Glutamatergic neuron (in vitro differentiated cells): ENCODE measurements around the gene NOS1AP. TPM values are rescaled to one million over a fixed set of nuclear protein-coding genes. Genes with fewer than 3 reads are reported as not detected.

Experiments
- DNase-seq: peaks from one replicate; pipeline ENCODE4 v3.0.0; 2022
- H3K27ac Mint-ChIP-seq: one replicate; pipeline ENCODE4 v1.8.0; 2020; ENCODE audit warnings: mild to moderate bottlenecking, mixed read lengths, inconsistent platforms; ENCODE audit not compliant: unreplicated experiment
- H3K27me3 Mint-ChIP-seq: one replicate; pipeline ENCODE4 v1.8.0; 2020; ENCODE audit warnings: mild to moderate bottlenecking, moderate library complexity, mixed read lengths, inconsistent platforms; ENCODE audit not compliant: unreplicated experiment
- H3K36me3 Mint-ChIP-seq: one replicate; pipeline ENCODE4 v1.8.0; 2020; ENCODE audit warnings: mild to moderate bottlenecking, mixed read lengths, inconsistent platforms; ENCODE audit not compliant: unreplicated experiment
- H3K4me1 Mint-ChIP-seq: one replicate; pipeline ENCODE4 v1.8.0; 2020; ENCODE audit warnings: mild to moderate bottlenecking, low read depth, mixed read lengths, inconsistent platforms; ENCODE audit not compliant: unreplicated experiment
- H3K4me3 Mint-ChIP-seq: one replicate; pipeline ENCODE4 v1.8.0; 2020; ENCODE audit warnings: mild to moderate bottlenecking, mixed read lengths, inconsistent platforms; ENCODE audit not compliant: unreplicated experiment
- H3K9me3 Mint-ChIP-seq: one replicate; pipeline ENCODE4 v1.8.0; 2020; ENCODE audit warnings: mild to moderate bottlenecking, moderate library complexity, mixed read lengths, inconsistent platforms; ENCODE audit not compliant: unreplicated experiment
- CTCF ChIP-seq: fragments of 200-600 bp; sonication (generic); IDR thresholded peaks from one replicate; pipeline ENCODE4 v1.5.0; 2021; ENCODE audit not compliant: partially characterized antibody, unreplicated experiment
- total RNA-seq: library from RNA; stranded (reverse); fragmentation: NEBNext Ultra II Directional; extraction: Animal tissue kit (Norgen Biotek cat#: 25700); gene quantifications from one replicate; pipeline ENCODE4 v1.2.1, GENCODE V29; 2021; ENCODE audit not compliant: unreplicated experiment

The NOS1AP gene
- total RNA-seq, 1 donor from 2014 or later: 12.7 TPM

- Mint-ChIP-seq H3K4me1 (peaks cover 12% of the 10 kb centered on the region), H3K27me3 (no peaks in the 10 kb centered on the region), H3K4me3 (no peak overlapping the region), H3K27ac (no peak overlapping the region), H3K9me3 (no peaks in the 10 kb centered on the region), H3K36me3 (no peaks in the 10 kb centered on the region)
- no peak for DNase-seq
- no peak for TF ChIP-seq CTCF
Measured at GRCh38 chr1:162192763-162193162, 123.3 kb downstream of the NOS1AP start.

GRCh38 chr1:162193221-162193620 lies 123.7 kb downstream of the NOS1AP start:
- no peaks in the 10 kb centered on the region for H3K36me3 Mint-ChIP-seq
- H3K27me3 Mint-ChIP-seq: no peaks in the 10 kb centered on the region
- no peak overlapping the region for H3K4me3 Mint-ChIP-seq
- DNase-seq: no peak
- H3K4me1 Mint-ChIP-seq: peaks cover 12% of the 10 kb centered on the region
- no peaks in the 10 kb centered on the region for H3K9me3 Mint-ChIP-seq
- no peak for TF ChIP-seq CTCF
- no peak overlapping the region for H3K27ac Mint-ChIP-seq

GRCh38 chr1:162193815-162194214 lies 124.3 kb downstream of the NOS1AP start:
- no peak for DNase-seq
- no peak for TF ChIP-seq CTCF
- Mint-ChIP-seq H3K4me1 (peaks cover 12% of the 10 kb centered on the region), H3K27me3 (no peaks in the 10 kb centered on the region), H3K4me3 (no peak overlapping the region), H3K9me3 (no peaks in the 10 kb centered on the region), H3K36me3 (no peaks in the 10 kb centered on the region), H3K27ac (no peak overlapping the region)

- H3K4me1 Mint-ChIP-seq: peaks cover 12% of the 10 kb centered on the region
- TF ChIP-seq CTCF: no peak
- H3K27me3 Mint-ChIP-seq: no peaks in the 10 kb centered on the region
- no peak for DNase-seq
- H3K9me3 Mint-ChIP-seq: no peaks in the 10 kb centered on the region
- H3K27ac Mint-ChIP-seq: no peak overlapping the region
- no peak overlapping the region for H3K4me3 Mint-ChIP-seq
- H3K36me3 Mint-ChIP-seq: no peaks in the 10 kb centered on the region
Measured at GRCh38 chr1:162195567-162195966, 126.1 kb downstream of the NOS1AP start.

- DNase-seq: no peak
- H3K36me3 Mint-ChIP-seq: no peaks in the 10 kb centered on the region
- no peak overlapping the region for H3K4me3 Mint-ChIP-seq
- peaks cover 2% of the 10 kb centered on the region for H3K9me3 Mint-ChIP-seq
- H3K4me1 Mint-ChIP-seq: peaks cover 12% of the 10 kb centered on the region
- TF ChIP-seq CTCF: no peak
- H3K27ac Mint-ChIP-seq: no peak overlapping the region
- no peaks in the 10 kb centered on the region for H3K27me3 Mint-ChIP-seq
Measured at GRCh38 chr1:162196387-162196786, 126.9 kb downstream of the NOS1AP start.
